Left renal pelvis (tissue), 4 donors: ENCODE data around the gene CSF3. TPM values are rescaled to one million over a fixed set of nuclear protein-coding genes. Genes with fewer than 3 reads are reported as not detected.

Experiments used
- DNase-seq, 4 donors: peaks; one replicate each; pipeline ENCODE4 v3.0.0-alpha.2; 2013; ENCODE audit warnings: low read depth in 4 of 4, low spot score in 3 of 4
- polyA plus RNA-seq, 4 donors: library from polyadenylated mRNA; unstranded; fragments of 120-200 nt; gene quantifications; one replicate each; pipeline ENCODE4 v1.2.1, GENCODE V29; 2013; ENCODE audit not compliant: insufficient read length in 4 of 4

CSF3 gene, protein sequence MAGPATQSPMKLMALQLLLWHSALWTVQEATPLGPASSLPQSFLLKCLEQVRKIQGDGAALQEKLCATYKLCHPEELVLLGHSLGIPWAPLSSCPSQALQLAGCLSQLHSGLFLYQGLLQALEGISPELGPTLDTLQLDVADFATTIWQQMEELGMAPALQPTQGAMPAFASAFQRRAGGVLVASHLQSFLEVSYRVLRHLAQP
- under 1 TPM in 1 of 4 donors, not detected in 3; 0.23 TPM for polyA plus RNA-seq

DNA sequence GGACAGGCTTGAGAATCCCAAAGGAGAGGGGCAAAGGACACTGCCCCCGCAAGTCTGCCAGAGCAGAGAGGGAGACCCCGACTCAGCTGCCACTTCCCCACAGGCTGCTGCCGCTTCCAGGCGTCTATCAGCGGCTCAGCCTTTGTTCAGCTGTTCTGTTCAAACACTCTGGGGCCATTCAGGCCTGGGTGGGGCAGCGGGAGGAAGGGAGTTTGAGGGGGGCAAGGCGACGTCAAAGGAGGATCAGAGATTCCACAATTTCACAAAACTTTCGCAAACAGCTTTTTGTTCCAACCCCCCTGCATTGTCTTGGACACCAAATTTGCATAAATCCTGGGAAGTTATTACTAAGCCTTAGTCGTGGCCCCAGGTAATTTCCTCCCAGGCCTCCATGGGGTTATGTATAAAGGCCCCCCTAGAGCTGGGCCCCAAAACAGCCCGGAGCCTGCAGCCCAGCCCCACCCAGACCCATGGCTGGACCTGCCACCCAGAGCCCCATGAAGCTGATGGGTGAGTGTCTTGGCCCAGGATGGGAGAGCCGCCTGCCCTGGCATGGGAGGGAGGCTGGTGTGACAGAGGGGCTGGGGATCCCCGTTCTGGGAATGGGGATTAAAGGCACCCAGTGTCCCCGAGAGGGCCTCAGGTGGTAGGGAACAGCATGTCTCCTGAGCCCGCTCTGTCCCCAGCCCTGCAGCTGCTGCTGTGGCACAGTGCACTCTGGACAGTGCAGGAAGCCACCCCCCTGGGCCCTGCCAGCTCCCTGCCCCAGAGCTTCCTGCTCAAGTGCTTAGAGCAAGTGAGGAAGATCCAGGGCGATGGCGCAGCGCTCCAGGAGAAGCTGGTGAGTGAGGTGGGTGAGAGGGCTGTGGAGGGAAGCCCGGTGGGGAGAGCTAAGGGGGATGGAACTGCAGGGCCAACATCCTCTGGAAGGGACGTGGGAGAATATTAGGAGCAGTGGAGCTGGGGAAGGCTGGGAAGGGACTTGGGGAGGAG lies at the start of gene CSF3:
Gene CSF3 (plus strand): TSS at position 436 of the 993 bp plus-strand sequence. CDS start 35 bp downstream, at position 471.
- no peak for DNase-seq

DNA sequence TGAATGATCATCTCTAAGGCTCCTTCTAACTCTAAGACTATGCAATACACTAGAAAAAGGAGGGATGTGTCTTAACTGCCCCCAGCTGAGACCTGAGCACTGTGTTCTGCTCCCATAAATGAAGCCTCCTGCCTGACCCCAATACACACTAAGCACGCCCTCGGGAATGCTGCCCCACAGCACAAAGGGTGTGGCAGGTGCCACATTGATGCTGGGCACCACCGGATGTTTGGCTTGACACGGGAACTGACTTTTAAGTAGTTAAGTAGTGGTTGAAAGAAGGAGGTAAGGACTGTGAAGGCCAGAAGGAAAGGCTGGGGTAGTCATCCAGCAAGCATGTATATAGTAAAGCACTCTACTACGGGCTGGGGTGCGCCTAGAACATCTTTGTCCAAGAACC lies 48.5 kb upstream of the CSF3 start:
- no peak for DNase-seq

DNA sequence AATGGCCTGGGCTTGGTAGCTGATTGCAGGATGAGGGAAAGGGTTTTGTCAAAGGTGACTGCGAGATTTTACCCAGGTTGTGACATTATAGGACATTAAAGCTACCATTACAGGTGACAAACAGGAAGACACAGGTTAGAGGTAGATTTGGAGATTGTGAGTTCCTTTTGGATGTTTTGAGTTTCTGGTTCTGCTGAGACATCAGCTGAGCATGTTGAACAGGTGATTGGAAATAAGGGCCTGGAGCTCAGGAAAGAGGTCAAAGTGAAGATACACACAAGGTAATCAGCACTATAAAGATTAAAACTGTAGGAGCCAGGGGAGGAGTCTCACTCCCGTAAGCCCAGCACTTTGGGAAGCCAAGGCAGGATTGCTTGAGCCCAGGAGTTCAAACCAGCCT lies 46.5 kb upstream of the CSF3 start:
- no peak for DNase-seq

DNA sequence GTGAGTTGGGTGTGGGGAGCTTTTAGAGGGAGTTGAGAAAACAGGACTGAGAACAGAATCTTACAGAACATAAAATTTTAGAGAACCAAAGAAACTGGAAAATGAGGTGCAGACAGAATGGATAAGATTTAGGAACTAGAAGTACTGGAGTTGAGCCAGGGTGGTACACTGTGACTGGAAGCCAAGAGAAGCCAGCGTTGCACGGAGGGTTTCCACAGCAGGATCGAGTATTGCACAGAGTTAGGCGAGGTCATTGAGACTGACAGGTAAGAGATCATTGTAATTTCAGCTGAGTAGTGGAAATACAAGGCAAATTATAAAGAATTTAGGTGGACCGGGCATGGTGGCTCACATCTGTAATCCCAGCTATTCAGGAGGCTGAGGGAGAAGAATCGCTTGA lies 45.9 kb upstream of the CSF3 start:
- no peak for DNase-seq

DNA sequence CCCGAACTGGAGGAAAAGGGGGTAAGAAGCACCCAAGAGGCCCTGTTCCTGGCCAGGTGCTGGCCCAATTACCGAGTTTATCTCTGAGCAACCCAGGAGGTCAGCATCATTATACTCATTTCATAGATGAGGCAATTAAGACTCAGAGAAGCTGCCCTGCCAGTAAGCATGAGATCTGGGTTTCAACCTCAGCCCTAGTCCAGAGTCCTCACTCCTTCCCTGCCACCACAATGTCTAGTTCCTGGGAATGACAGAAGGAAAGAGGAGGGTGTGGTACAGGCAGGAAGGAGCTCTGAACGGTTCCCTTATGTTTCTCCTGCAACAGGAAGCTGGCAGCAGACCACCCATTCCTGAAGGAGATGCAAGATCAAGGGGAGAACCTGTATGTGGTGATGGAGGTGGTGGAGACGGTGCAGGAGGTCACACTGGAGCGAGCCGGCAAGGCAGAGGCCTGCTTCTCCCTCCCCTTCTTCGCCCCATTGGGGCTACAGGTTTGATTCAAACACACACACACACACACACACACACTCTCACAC lies 45.0 kb upstream of the CSF3 start:
- DNase-seq = no peak

DNA sequence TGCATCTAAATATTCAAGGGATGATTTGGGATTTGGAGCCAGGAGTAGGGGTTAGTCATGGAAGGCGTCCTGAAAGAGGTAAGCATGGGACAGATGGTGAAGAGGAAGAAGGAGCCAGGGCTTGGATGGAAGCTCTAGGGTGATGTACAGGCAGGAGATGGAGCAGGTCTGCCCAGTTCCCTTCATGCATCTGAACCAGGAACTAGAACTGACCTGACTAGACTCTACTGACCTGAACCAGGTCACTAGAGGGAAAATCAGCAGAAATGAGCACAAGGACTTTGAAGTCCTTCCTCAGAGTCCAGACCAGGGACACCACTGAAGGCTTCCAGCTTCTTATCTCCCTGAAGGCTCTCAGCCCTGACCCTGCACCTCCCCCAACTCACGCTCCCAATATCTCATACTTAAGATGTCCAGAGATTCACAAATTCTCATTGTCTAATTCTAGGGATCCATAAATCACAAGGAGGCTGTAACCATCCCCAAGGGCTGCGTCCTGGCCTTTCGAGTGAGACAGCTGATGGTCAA lies 44.1 kb upstream of the CSF3 start:
- no peak for DNase-seq

DNA sequence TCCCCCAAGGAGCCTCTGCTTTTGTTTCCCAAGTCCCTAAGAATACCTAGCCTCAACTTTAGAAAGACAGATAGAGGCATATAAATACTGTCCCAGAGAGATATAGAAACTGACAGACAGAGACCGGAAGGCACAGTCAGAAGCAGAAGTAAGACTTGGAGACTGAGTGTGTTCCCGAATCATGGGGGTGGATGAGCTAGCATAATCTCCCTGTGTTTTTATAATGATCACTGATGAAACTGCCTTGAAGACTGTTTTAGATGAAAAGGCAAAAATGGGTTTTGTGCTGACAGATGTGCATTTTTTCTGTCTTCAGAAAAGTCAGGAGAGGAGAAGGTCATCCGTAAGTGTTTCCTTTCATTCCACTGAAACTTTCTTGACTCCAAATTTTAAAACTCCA lies 43.0 kb upstream of the CSF3 start:
- DNase-seq = no peak

DNA sequence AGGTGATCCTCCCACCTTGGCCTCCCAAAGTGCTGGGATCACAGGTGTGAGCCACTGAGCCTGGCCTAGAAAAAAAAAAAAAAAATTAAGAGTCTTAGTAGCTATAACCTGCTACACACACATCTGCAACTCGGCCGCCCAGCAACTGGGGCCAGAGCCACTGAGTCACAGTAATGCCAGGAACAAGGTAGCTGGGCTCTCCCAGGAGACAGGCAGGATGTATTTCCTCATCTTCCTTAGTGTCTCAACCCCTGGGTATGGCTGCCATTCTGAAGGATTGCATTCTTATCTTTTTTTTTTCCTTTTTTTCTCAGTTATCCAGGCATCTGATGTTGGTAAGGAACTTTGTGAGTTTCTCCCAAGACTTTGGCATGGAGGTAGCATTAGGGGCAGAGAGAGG lies 41.7 kb upstream of the CSF3 start:
- no peak for DNase-seq

DNA sequence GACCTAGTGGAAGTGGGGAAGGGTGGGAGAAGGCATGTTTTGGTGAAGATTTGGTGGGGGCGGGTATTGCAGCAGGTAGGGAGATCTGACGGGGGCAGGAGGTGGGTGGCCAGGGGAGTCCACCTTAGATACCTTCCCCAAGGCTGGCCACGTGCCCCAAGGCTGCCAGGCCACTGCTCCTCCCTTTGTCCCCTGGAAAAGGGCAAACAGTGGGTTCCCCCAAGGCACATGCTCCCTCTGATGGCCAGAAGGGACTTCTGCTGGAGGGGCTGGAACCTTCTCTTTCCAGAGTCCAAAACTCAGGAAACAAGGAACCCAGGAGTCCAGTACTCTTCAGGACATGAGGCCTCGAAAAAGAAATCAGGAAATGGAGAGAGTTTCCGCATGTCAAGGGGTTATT lies 40.8 kb upstream of the CSF3 start:
- no peak for DNase-seq

DNA sequence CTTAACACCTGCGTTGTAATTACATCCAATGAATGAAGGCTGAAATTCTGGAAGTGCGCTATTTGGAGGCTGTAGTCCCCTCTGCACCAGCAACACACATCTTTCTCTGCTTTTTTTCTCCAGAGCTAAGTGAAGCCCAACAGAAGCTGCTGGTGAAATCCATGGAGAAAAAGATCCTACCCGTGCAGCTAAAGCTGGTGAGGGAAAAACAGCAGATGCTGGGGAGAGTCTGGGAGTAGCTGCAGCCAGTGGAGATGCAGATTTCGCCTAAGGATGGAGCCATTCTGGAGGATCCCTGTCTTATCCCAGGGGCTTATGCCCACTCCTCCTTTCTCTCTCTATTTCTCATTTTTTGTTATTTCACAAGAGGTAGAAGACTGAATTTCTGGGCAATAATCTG lies 39.4 kb upstream of the CSF3 start:
- no peak for DNase-seq

DNA sequence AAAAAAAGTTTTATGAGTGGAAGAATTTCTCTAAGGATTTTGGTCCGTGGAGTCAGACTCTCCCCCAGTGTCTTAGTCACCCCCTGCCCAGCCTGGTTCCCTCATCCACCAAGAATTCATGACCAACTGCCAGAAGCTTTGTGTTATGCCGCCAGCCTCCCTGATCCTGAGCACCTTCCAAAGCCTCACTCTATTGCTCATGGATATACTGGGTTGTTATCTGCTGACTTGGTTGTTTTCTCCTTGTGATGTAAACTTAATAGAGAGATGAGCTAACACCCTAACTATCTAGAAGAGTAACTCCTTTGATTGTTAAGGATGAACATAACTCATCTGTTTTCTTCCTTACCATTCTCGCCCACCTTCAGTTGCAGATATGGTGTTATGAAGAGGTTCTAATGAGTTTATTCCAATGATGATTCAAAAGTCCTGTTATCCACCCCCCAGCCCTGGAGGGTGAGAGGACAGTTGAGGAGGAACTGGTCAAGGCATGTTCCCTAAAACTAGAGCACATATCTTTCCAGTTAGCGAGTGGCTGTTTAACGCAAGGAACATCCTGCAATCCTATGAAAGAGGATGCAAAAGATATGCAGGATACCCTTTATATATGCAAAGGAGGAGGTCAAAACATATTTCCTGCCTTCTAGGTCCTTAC lies 36.1 kb upstream of the CSF3 start:
- DNase-seq = no peak

DNA sequence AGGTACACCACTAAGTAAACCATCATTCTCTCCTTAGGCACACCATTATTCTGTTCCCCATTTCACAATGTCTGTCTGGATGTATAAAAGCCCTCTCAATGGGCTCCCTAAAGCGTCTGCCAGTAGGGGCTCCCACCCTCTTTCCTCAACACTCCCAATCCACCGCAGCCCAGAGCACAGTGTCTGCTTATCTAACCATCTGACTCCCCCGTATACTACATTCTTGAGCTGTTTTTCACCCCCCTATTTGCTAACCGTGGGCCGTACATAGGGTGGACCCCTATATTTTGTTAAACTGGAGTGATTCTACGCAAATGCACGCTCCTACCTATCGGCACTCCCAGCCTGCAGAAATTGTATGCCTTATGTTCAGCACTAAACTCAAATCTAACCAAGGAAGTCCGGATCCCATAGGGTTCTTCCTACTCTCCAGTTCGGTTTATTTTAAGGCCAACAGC lies 35.3 kb upstream of the CSF3 start:
- DNase-seq = no peak

DNA sequence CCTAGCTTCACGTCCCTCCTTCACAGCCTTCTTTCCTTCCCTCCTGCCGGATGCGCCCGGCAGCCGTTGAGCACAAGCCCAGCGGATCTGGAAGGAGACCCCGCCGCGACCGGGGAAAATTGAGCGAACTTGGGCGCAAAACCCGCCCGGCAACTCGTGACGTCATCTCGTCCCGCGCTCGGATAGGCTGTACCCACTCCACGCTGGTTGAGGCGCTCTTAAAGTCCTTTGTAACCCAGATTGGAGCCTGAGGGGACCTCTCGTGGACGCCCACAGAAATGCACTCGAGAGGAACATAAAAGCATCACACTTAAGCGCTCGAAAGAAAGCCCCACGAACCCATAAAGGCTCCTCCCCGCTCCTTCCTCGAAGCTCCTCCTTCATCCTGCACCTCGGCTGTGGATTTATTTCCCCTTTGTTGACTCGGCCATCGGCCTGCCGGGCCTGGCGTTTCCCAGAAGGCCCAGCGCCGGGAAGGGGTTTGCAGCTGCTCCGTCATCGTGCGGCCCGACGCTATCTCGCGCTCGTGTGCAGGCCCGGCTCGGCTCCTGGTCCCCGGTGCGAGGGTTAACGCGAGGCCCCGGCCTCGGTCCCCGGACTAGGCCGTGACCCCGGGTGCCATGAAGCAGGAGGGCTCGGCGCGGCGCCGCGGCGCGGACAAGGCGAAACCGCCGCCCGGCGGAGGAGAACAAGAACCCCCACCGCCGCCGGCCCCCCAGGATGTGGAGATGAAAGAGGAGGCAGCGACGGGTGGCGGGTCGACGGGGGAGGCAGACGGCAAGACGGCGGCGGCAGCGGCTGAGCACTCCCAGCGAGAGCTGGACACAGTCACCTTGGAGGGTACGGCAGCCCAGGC lies 34.7 kb upstream of the CSF3 start, which contains the start of gene PSMD3:
Gene PSMD3 (plus strand): TSS at position 457 of the 856 bp plus-strand sequence. CDS start 164 bp downstream, at position 621.
- peak; percentile 100 for DNase-seq

DNA sequence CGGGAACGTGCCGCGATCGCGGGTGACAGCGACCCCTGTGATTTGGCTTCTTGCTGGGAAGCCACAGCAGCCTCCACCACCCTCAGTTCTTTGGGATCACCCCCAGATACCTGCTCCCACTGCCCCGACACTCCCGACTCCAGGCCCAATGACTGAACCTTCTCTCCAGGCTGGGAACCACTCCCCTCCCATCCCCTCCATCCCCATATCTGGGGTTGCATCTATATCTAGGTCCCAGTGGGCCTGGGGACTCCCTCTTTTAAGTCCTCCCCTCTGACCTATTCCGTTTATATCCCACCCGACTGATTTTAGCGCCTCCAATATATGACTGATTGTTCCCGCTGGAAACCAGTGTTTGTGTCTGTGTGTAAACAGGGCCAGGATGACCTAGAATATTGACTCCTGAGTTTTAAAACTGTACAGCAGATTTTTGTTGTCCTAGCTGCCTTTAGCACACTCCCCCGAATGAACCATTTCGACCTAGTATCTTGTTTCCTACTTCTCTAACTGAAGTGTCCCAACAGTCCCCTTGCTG lies 34.0 kb upstream of the CSF3 start:
- DNase-seq = no peak

DNA sequence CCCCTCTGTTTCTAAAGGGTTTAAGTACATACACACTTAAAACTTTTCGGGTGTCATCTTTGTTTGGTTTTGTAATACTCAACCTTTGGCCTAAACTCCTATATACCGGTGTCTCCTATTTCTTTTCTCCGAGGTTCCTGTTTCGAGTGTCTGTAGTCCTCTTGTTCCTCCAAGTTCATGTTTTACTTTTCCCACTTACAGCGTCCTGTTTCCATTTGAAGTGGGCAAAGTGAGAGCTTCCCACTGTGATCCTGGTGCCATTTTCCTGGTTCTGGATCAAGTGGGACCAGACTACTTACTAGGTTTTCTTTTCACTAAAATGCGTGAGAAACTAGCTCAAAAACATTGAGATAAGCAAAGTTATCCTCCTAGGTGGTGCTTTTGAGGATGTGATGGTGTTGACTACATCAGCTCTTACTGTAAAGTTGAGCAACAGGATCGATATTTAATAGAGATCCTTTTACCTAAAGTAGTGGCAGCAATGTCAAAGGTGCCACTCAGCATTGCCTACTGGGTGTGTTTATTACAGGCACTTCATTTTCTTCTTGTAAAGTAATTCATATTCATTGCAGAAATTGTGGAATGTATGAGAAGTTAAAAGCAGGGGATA lies 33.4 kb upstream of the CSF3 start:
- no peak for DNase-seq

DNA sequence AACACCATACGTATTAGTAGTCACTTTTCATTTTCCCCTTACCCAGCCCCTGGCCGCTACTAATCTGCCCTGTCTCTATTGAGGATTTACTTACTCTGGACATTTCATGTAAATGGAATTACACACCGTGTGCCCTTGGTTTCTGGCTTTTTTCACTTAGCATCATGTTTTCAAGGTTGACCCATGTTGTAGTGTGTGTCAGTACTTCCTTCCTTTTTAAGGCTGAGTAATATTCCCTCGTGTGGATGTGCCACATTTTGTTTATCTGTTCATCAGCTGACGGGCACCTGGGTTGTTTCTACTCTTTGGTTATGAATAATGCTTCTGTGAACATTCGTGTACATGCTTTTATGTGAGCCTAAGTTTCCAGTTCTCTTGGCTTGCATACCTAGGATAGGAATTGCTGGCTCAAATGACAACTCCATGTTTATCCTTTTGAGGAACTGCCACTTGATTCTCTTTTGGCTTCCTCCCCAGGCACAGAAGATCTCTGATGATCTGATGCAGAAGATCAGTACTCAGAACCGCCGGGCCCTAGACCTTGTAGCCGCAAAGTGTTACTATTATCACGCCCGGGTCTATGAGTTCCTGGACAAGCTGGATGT lies 26.9 kb upstream of the CSF3 start:
- no peak for DNase-seq

DNA sequence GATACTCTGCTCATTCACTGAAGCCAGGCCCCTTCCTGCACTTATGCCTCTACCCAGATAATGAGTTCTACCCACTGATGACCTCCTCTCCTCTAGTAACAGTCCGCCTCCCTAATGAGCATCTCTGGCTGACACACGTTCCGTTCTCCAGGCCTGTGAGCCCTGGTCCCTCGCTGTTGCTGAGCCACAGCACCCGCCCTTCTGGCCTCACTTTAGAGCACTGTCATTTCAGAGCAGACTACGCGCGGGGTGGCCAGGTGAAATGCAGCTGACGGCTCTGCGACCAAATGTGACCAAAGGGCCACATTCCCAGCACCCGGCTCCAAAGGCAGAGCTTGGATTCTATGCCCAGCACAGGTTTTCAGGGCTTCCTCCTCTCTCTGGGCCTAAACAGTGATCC lies 20.8 kb upstream of the CSF3 start:
- DNase-seq = no peak

DNA sequence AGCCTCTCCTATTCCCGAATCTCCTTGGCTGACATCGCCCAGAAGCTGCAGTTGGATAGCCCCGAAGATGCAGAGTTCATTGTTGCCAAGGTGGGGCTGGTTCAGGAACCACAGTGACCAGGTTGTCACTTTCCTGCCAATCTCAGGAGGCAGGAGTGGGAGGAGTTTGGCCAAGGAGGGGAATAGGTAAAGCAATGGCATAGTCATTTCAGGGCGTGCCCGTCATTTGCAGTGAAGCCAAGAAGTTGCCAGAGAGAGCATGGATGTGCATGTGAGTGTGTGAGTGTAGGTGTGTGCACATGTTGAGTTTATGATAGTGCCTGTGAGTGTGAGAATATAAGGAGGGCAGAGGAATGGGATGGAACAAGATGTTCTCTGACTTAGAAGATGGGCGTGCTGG lies 19.8 kb upstream of the CSF3 start:
- no peak for DNase-seq

DNA sequence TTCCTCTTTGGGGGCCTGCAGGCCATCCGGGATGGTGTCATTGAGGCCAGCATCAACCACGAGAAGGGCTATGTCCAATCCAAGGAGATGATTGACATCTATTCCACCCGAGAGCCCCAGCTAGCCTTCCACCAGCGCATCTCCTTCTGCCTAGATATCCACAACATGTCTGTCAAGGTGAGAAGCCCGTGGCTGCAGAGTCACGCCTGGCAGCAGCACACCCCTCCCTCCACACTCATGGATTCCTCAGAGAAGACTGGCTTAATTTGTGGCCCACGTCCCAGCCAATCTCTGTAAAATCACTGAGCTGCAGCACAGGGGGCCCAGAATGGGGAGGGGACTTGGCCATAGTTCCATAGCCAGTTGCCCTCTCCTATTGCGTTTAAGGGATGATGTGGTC lies 19.1 kb upstream of the CSF3 start:
- DNase-seq = no peak
